CD14-positive monocyte (primary cell): ENCODE results near the gene MCC. TPM values are rescaled to one million over a fixed set of nuclear protein-coding genes. Genes with fewer than 3 reads are reported as not detected.

Experiments
- DNase-seq, 3 donors: peaks; one replicate each; pipeline ENCODE4 v3.0.0-alpha.2; 2011 to 2022
- H2AFZ ChIP-seq: 2 replicates; pipeline ENCODE4 v1.6.0; 2012; ENCODE audit warnings: mild to moderate bottlenecking, low read depth, low read length, inconsistent platforms; ENCODE audit not compliant: insufficient read depth, poor library complexity, severe bottlenecking
- H3K27ac ChIP-seq, 2 donors: 1 replicate in 1 of 2; 2 replicates in 1 of 2; pipeline ENCODE4 v1.5.1; 2012 to 2013; ENCODE audit warnings: low read length in 2 of 2, control low read depth in 1 of 2, inconsistent platforms in 1 of 2, low read depth in 1 of 2, mild to moderate bottlenecking in 1 of 2
- H3K27me3 ChIP-seq, 2 donors: one replicate each; pipeline versions ENCODE4 v1.6.0 to v1.6.1; 2011 to 2013; ENCODE audit warnings: low read length in 2 of 2; ENCODE audit not compliant: control insufficient read depth in 2 of 2, insufficient read depth in 2 of 2
- H3K36me3 ChIP-seq, 2 donors: replicated peaks in 1 of 2; 1 replicate in 1 of 2; 2 replicates in 1 of 2; pipeline versions ENCODE4 v1.5.1 to v1.6.1; 2012 to 2013; ENCODE audit warnings: low read length in 2 of 2, control low read depth in 1 of 2, inconsistent platforms in 1 of 2, mild to moderate bottlenecking in 1 of 2; ENCODE audit not compliant: insufficient read depth in 2 of 2, control insufficient read depth in 1 of 2
- H3K4me1 ChIP-seq, 2 donors: 1 replicate in 1 of 2; 2 replicates in 1 of 2; pipeline versions ENCODE4 v1.5.1 to v1.6.1; 2012 to 2013; ENCODE audit warnings: low read length in 2 of 2, control low read depth in 1 of 2, inconsistent platforms in 1 of 2, mild to moderate bottlenecking in 1 of 2, moderate library complexity in 1 of 2; ENCODE audit not compliant: insufficient read depth in 2 of 2, control insufficient read depth in 1 of 2
- H3K4me2 ChIP-seq: replicated peaks from 2 replicates; pipeline ENCODE3; 2012; ENCODE audit warnings: low read length, moderate library complexity, mild to moderate bottlenecking; ENCODE audit not compliant: poor library complexity, severe bottlenecking; ENCODE audit errors: extremely low read depth
- H3K4me3 ChIP-seq, 3 experiments: fragments of 200-600 bp in 1 of 3; sonication (generic) in 1 of 3; replicated peaks in 1 of 3; 1 replicate in 2 of 3; 2 replicates in 1 of 3; pipeline ENCODE4 v1.5.1; 2011 to 2013; ENCODE audit warnings: low read length in 3 of 3, mild to moderate bottlenecking in 3 of 3, control low read depth in 2 of 3, low read depth in 2 of 3, inconsistent platforms in 1 of 3, moderate library complexity in 1 of 3
- H3K79me2 ChIP-seq: 2 replicates; pipeline ENCODE4 v1.6.0; 2012; ENCODE audit warnings: mild to moderate bottlenecking, control low read depth, inconsistent platforms, low read length, moderate library complexity; ENCODE audit not compliant: insufficient read depth
- H3K9ac ChIP-seq: 2 replicates; pipeline ENCODE4 v1.6.0; 2017; ENCODE audit warnings: low read length, mild to moderate bottlenecking; ENCODE audit not compliant: insufficient read depth, poor library complexity, severe bottlenecking
- H3K9me3 ChIP-seq, 2 donors: replicated peaks in 1 of 2; 1 replicate in 1 of 2; 2 replicates in 1 of 2; pipeline versions ENCODE4 v1.5.1 to v1.6.1; 2012 to 2013; ENCODE audit warnings: low read length in 2 of 2, control low read depth in 1 of 2; ENCODE audit not compliant: control insufficient read depth in 1 of 2, insufficient read depth in 1 of 2
- H4K20me1 ChIP-seq: 2 replicates; pipeline ENCODE4 v1.6.0; 2012; ENCODE audit warnings: mild to moderate bottlenecking, low read length, control low read depth, moderate library complexity; ENCODE audit not compliant: insufficient read depth
- H3K27ac Mint-ChIP-seq, 7 donors: one replicate each; pipeline ENCODE4 v1.8.0; 2020; ENCODE audit warnings: mild to moderate bottlenecking in 7 of 7, mixed read lengths in 7 of 7, moderate library complexity in 6 of 7, inconsistent platforms in 2 of 7
- H3K27me3 Mint-ChIP-seq, 3 donors: one replicate each; pipeline ENCODE4 v1.8.0; 2021 to 2022; ENCODE audit warnings: low read depth in 3 of 3, mild to moderate bottlenecking in 3 of 3, mixed read lengths in 3 of 3, moderate library complexity in 3 of 3, inconsistent platforms in 1 of 3
- H3K36me3 Mint-ChIP-seq, 2 donors: one replicate each; pipeline ENCODE4 v1.8.0; 2020; ENCODE audit warnings: mixed read lengths in 2 of 2, inconsistent platforms in 1 of 2, mild to moderate bottlenecking in 1 of 2
- H3K4me1 Mint-ChIP-seq: one replicate; pipeline ENCODE4 v1.8.0; 2020; ENCODE audit warnings: mild to moderate bottlenecking, mixed read lengths
- H3K4me3 Mint-ChIP-seq, 2 donors: one replicate each; pipeline ENCODE4 v1.8.0; 2020; ENCODE audit warnings: mild to moderate bottlenecking in 2 of 2, mixed read lengths in 2 of 2, moderate library complexity in 1 of 2
- H3K9me3 Mint-ChIP-seq, 7 donors: one replicate each; pipeline ENCODE4 v1.8.0; 2020 to 2022; ENCODE audit warnings: mixed read lengths in 7 of 7, mild to moderate bottlenecking in 6 of 7, moderate library complexity in 6 of 7, inconsistent platforms in 2 of 7
- WGBS: methylation state at CpG from one replicate; pipeline ENCODE4 v1.1.5; 2013; ENCODE audit warnings: missing lambda C conversion rate; ENCODE audit not compliant: insufficient coverage; 5-methylcytosine and 5-hydroxymethylcytosine counted together
- intact Hi-C, 2 donors: fragments of 100-400 bp; cut with micrococcal nuclease; formaldehyde crosslinking; loops; one replicate each; pipeline versions ENCODE4 v1.15.0 to v1.15.1; 2023
- polyA plus RNA-seq, 3 donors: library from polyadenylated mRNA; depleted of rRNA in 1 of 3; unstranded in 2 of 3; stranded (reverse) in 1 of 3; fragments of 300-500 nt in 2 of 3; fragments of >200 nt in 1 of 3; fragmentation: Illumina TruSeq in 2 of 3; gene quantifications; 1 replicate in 2 of 3; 2 replicates in 1 of 3; pipeline ENCODE4 v1.2.3, GENCODE V29; 2012 to 2021
- TF ChIP-seq, protein P1 (sequence below): fragments of 200-600 bp; IDR thresholded peaks from one replicate; pipeline ENCODE4 v1.8.0; 2022; ENCODE audit warnings: antibody characterized with exemption, mild to moderate bottlenecking

Gene MCC
- polyA plus RNA-seq, 3 donors = 0.09 TPM; not detected in 2

DNA sequence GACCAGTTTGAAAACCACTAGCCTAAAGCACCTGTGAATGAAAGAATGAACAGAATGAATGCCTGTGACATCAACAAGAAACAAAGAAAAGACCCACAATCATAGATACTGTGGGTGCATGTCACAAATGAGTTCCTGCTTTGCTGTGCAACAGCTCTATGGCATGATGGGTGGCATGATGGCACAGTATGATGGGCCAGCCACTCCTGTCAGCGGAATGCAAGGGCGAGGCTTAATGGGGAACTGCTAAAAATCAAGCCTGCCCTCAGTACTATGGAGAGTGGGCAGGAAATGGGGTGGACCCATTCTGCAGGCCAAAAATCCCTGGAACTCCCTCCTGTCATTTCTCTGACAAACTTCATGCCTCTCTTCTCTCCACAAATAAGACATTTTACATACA, 422.6 kb downstream of the MCC start:
- no peak overlapping the region for H3K9ac ChIP-seq
- intact Hi-C loops = no loop called here
- Mint-ChIP-seq H3K4me3 (no peak overlapping the region), H3K27me3 (peaks cover 1 to 10% (median 8%) of the 10 kb centered on the region in 3 donors), H3K27ac (no peak overlapping the region), H3K9me3 (peaks cover 0 to 1% (median 0%) of the 10 kb centered on the region in 7 donors), H3K4me1 (no peaks in the 10 kb centered on the region), H3K36me3 (no peaks in the 10 kb centered on the region)
- no peaks in the 10 kb centered on the region for H3K79me2 ChIP-seq
- no peaks in the 10 kb centered on the region for H3K4me1 ChIP-seq
- H3K4me3 ChIP-seq = no peak overlapping the region
- TF ChIP-seq, protein P1, sequence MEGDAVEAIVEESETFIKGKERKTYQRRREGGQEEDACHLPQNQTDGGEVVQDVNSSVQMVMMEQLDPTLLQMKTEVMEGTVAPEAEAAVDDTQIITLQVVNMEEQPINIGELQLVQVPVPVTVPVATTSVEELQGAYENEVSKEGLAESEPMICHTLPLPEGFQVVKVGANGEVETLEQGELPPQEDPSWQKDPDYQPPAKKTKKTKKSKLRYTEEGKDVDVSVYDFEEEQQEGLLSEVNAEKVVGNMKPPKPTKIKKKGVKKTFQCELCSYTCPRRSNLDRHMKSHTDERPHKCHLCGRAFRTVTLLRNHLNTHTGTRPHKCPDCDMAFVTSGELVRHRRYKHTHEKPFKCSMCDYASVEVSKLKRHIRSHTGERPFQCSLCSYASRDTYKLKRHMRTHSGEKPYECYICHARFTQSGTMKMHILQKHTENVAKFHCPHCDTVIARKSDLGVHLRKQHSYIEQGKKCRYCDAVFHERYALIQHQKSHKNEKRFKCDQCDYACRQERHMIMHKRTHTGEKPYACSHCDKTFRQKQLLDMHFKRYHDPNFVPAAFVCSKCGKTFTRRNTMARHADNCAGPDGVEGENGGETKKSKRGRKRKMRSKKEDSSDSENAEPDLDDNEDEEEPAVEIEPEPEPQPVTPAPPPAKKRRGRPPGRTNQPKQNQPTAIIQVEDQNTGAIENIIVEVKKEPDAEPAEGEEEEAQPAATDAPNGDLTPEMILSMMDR = no peak
- no peak overlapping the region for H3K4me2 ChIP-seq
- no peak overlapping the region for H3K27ac ChIP-seq
- H3K36me3 ChIP-seq = no peaks in the 10 kb centered on the region
- no CpG with 5 or more reads among the region's 2 CpGs for WGBS
- no peak overlapping the region for H2AFZ ChIP-seq
- no peaks in the 10 kb centered on the region for H3K27me3 ChIP-seq
- H4K20me1 ChIP-seq = no peaks in the 10 kb centered on the region
- DNase-seq = no peak
- no peaks in the 10 kb centered on the region for H3K9me3 ChIP-seq

DNA sequence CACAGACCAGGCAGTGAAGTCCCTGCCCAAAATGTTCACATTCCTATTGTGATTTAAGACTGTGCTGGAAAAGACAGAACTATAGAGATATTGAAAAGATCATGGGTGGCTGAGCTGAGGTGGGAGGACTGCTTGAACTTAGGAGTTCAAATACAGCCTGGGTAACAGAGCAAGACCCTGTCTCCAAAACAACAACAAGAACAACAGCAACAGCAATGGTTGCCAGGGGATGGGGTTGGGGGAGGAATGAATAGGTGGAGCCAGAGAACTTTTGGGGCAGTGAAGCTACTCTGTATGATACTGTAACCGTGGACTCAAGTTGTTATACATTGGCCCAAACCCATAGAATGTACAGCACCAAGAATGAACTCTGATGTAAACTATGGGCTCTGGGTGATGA, 423.4 kb downstream of the MCC start:
- no CpG with 5 or more reads among the region's 1 CpG for WGBS
- H3K27ac Mint-ChIP-seq = no peak overlapping the region

More for the DNA sequence above, 423.4 kb downstream of the MCC start:
- Histone ChIP-seq H3K4me1 (no peaks in the 10 kb centered on the region), H4K20me1 (no peaks in the 10 kb centered on the region), H3K36me3 (no peaks in the 10 kb centered on the region), H3K9ac (no peak overlapping the region), H3K27me3 (no peaks in the 10 kb centered on the region), H3K79me2 (no peaks in the 10 kb centered on the region), H3K4me2 (no peak overlapping the region), H2AFZ (no peak overlapping the region), H3K9me3 (no peaks in the 10 kb centered on the region), H3K27ac (no peak overlapping the region), H3K4me3 (no peak overlapping the region)
- Mint-ChIP-seq H3K4me3 (no peak overlapping the region), H3K4me1 (no peaks in the 10 kb centered on the region), H3K36me3 (no peaks in the 10 kb centered on the region), H3K9me3 (peaks cover 0 to 1% (median 0%) of the 10 kb centered on the region in 7 donors), H3K27me3 (peaks cover 1 to 11% (median 8%) of the 10 kb centered on the region in 3 donors)
- intact Hi-C loops = no loop called here
- TF ChIP-seq, protein P1 = no peak
- no peak for DNase-seq
